Breast epithelium (tissue), 3 donors: ENCODE results near the gene STRIT1.

Source experiments
- POLR2A ChIP-seq: fragments of 450-650 bp; IDR thresholded peaks from one replicate; pipeline ENCODE4 v1.6.1; 2016; ENCODE audit warnings: antibody characterized with exemption, mild to moderate bottlenecking, moderate library complexity
- POLR2AphosphoS5 ChIP-seq, 3 donors: sonication (generic); formaldehyde crosslinking; IDR thresholded peaks; one replicate each; pipeline ENCODE4 v1.6.1; 2017; ENCODE audit warnings: antibody characterized with exemption in 3 of 3
- TF ChIP-seq, protein P1 (sequence below), 3 donors: fragments of 450-650 bp; IDR thresholded peaks; one replicate each; pipeline ENCODE4 v1.5.1; 2016 to 2017; ENCODE audit warnings: antibody characterized with exemption in 3 of 3, mild to moderate bottlenecking in 3 of 3, moderate library complexity in 3 of 3

DNA sequence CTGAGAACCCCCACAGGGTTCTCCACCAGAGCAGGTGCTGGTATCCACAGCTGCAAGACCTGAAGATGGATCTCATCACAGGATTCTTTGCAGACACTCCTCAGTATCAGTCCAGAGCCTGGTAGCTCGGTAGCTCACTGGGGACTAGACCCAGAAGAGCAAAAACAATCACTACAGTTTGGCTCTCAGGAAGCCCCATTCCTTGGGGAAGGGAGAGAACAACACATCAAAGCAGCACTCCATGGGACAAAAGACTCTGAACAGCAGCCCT, 22.2 kb downstream of the STRIT1 start:
- TF ChIP-seq POLR2A (no peak), POLR2AphosphoS5 (IDR thresholded peaks at IDR 0.05) (no peak)
- TF ChIP-seq, protein P1, sequence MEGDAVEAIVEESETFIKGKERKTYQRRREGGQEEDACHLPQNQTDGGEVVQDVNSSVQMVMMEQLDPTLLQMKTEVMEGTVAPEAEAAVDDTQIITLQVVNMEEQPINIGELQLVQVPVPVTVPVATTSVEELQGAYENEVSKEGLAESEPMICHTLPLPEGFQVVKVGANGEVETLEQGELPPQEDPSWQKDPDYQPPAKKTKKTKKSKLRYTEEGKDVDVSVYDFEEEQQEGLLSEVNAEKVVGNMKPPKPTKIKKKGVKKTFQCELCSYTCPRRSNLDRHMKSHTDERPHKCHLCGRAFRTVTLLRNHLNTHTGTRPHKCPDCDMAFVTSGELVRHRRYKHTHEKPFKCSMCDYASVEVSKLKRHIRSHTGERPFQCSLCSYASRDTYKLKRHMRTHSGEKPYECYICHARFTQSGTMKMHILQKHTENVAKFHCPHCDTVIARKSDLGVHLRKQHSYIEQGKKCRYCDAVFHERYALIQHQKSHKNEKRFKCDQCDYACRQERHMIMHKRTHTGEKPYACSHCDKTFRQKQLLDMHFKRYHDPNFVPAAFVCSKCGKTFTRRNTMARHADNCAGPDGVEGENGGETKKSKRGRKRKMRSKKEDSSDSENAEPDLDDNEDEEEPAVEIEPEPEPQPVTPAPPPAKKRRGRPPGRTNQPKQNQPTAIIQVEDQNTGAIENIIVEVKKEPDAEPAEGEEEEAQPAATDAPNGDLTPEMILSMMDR (IDR thresholded peaks at IDR 0.05) = no peak
